HFFc6 (cell line): ENCODE measurements around the gene EFNB3. TPM values are rescaled to one million over a fixed set of nuclear protein-coding genes. Genes with fewer than 3 reads are reported as not detected.

ENCODE experiments used
- DNase-seq: peaks from one replicate; pipeline ENCODE4 v3.0.0-alpha.2; 2018
- H3K27ac Mint-ChIP-seq: 2 replicates; pipeline ENCODE4 v1.8.0; 2020; ENCODE audit warnings: mild to moderate bottlenecking, mixed read lengths
- H3K27me3 Mint-ChIP-seq: 2 replicates; pipeline ENCODE4 v1.8.0; 2021; ENCODE audit warnings: mild to moderate bottlenecking, moderate library complexity, mixed read lengths; ENCODE audit not compliant: insufficient read depth
- H3K36me3 Mint-ChIP-seq: 2 replicates; pipeline ENCODE4 v1.8.0; 2021; ENCODE audit warnings: low read depth, mixed read lengths
- H3K4me1 Mint-ChIP-seq: 2 replicates; pipeline ENCODE4 v1.8.0; 2020; ENCODE audit warnings: low read depth, mixed read lengths
- H3K4me3 Mint-ChIP-seq: 2 replicates; pipeline ENCODE4 v1.8.0; 2020; ENCODE audit warnings: mild to moderate bottlenecking, moderate library complexity, mixed read lengths
- H3K9me3 Mint-ChIP-seq: 2 replicates; pipeline ENCODE4 v1.8.0; 2020; ENCODE audit warnings: mild to moderate bottlenecking, mixed read lengths
- long read RNA-seq: library from polyadenylated mRNA; unstranded; transcript quantifications from one replicate; pipeline ENCODE4 v2.0.0, GENCODE V29; 2019
- total RNA-seq, 6 experiments: library from RNA; stranded (reverse); fragmentation: NEBNext Ultra II Directional; extraction: Animal tissue kit (Norgen Biotek cat#: 25700); gene quantifications; 2 replicates in 1 of 6; 3 replicates in 5 of 6; pipeline ENCODE4 v1.2.3, GENCODE V29; 2021
- TF ChIP-seq, protein P1 (sequence below): fragments of 200-600 bp; sonication (generic); IDR thresholded peaks from 2 replicates; pipeline ENCODE4 v1.5.0; 2021; ENCODE audit warnings: antibody characterized with exemption, mild to moderate bottlenecking

Gene EFNB3, protein sequence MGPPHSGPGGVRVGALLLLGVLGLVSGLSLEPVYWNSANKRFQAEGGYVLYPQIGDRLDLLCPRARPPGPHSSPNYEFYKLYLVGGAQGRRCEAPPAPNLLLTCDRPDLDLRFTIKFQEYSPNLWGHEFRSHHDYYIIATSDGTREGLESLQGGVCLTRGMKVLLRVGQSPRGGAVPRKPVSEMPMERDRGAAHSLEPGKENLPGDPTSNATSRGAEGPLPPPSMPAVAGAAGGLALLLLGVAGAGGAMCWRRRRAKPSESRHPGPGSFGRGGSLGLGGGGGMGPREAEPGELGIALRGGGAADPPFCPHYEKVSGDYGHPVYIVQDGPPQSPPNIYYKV
- total RNA-seq, result under 1 TPM; 0.12 to 0.34 (median 0.24) TPM
- long read RNA-seq, result 0 reads

DNA sequence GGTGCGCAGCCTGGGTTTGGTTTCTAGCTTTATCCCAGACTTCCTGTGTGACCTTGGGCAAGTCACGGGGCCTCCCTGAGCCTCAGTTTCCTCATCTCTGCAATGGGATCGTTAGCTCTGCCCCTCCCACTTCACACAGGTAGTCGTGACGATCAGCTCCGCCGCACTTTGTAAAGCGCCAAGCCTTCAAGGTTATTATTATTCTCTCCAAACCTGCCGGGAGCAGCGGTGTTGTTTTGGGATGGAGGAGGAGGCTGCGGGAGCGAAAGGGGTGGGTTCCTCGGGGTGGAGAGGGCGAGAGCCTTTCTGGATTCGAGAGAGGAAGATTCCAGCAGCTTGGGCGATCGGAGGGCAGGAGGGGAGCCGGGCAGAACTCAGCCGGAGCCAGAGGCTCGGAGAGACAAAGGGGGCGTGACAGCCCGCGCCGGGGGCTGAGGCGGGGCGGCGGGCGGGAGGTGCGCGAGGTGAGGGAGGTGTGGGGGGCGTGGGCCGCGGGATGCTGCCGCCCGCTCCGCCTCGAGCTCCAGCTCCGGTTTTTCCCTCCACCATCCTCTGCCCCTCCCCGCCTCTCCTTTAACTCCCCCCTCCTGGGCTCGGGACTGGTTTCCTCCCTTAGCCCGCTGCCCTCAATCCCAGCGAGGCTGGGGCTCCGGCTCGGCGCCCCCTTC lies at the start of gene EFNB3:
TSS of gene EFNB3 (plus strand) at position 602 of the 668 bp plus-strand sequence. CDS start 397 bp downstream, outside the sequence.
- TF ChIP-seq, protein P1, sequence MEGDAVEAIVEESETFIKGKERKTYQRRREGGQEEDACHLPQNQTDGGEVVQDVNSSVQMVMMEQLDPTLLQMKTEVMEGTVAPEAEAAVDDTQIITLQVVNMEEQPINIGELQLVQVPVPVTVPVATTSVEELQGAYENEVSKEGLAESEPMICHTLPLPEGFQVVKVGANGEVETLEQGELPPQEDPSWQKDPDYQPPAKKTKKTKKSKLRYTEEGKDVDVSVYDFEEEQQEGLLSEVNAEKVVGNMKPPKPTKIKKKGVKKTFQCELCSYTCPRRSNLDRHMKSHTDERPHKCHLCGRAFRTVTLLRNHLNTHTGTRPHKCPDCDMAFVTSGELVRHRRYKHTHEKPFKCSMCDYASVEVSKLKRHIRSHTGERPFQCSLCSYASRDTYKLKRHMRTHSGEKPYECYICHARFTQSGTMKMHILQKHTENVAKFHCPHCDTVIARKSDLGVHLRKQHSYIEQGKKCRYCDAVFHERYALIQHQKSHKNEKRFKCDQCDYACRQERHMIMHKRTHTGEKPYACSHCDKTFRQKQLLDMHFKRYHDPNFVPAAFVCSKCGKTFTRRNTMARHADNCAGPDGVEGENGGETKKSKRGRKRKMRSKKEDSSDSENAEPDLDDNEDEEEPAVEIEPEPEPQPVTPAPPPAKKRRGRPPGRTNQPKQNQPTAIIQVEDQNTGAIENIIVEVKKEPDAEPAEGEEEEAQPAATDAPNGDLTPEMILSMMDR, result no peak
- H3K36me3 Mint-ChIP-seq, result peaks cover 9% of the 10 kb centered on the region
- H3K27me3 Mint-ChIP-seq, result peaks cover 35% of the 10 kb centered on the region
- peaks cover 19% of the 10 kb centered on the region for H3K4me1 Mint-ChIP-seq
- no peaks in the 10 kb centered on the region for H3K9me3 Mint-ChIP-seq
- H3K4me3 Mint-ChIP-seq, result peak within 1 kb of the TSS; percentile 73
- peak within 1 kb of the TSS; percentile 79 for H3K27ac Mint-ChIP-seq
- DNase-seq, result no peak

DNA sequence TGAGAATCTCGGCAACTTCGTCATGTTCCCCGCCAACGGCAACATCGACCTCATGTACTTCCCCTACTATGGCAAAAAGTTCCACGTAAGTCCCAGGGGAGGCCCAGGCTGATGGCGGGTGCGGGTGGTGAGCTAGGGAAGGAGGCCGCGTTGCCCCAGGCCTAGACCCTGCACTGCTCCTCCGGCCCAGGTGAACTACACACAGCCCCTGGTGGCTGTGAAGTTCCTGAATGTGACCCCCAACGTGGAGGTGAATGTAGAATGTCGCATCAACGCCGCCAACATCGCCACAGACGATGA lies 49.5 kb upstream of the EFNB3 start:
- DNase-seq, result no peak
- Mint-ChIP-seq H3K27me3 (peaks cover 40% of the 10 kb centered on the region), H3K36me3 (0 out of 2 replicates have a peak, but pooled peaks cover 4% of the 10 kb centered on the region), H3K4me1 (peaks cover 3% of the 10 kb centered on the region), H3K27ac (no peak overlapping the region), H3K4me3 (no peak overlapping the region), H3K9me3 (no peaks in the 10 kb centered on the region)
- TF ChIP-seq, protein P1, result no peak

DNA sequence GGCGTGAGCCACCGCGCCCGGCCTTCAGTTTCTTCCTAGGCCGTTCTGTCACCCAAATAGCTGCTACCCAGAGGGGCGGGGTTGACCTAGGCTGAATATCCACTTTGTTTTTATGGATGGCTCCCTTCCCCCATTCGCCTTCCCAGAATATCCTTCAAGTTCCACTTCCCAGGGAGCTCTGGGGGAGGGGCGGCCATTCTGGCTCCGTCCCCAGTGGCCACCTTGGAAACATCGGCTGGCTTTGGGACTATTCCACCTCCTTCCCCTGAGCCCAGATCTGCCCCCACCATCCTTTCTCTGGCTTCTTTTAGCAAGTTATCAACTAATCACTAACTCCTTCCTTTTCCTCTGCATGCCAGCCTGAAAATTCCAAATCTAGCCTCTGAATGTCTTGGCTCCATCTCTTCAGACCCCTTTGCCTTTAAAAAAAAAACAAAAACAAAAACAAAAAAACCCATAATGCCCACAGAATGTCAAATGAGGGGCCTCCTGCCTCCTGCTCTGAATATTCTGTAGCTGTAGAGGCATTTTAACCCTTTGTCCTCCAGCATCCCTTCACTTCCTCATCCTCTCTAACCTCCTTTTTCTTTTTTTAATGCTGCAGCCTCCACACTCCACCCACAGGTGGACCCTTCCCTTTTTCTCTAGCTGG lies 47.9 kb upstream of the EFNB3 start:
- no peak for DNase-seq
- Mint-ChIP-seq H3K4me3 (no peak overlapping the region), H3K27ac (no peak overlapping the region), H3K9me3 (no peaks in the 10 kb centered on the region), H3K27me3 (peaks cover 33% of the 10 kb centered on the region), H3K36me3 (0 out of 2 replicates have a peak, but pooled peaks cover 4% of the 10 kb centered on the region), H3K4me1 (no peaks in the 10 kb centered on the region)
- TF ChIP-seq, protein P1, result no peak

DNA sequence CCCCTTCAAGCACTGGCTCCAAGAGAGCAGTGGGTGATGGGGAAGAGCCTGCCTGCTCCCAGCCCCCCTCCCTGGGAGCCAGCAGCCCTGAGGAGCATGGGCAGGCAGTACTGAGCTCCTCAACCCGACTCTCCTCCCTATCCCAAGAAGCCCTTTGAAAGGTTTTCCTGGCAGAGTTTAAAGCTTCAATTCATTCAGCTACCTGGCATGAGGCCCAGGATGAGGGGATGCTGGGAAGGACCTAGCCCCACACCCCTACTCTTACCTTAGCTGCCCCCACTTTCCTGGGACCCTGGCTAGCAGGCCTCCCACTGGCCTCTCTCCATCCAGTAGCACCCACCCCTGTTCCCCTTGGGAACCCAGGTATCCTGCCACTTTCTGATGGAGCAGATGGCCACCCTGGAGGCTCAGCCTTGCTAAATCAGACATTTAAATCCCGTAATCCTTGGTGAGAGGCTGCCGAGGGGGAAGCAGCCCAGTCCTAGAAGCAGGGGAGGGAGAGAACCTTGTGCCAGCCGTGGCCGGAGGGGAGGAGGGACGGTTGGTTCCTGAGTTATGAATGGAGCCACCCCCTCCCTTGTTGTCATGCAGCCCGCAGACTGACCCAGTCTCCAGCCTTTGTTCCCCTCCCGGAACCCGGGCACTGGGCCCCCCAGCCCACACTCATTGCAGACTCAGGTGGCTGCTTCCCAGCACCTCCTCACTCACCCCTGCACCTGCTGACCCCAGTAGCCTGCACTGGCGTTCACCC lies 37.2 kb upstream of the EFNB3 start:
- no peaks in the 10 kb centered on the region for H3K4me1 Mint-ChIP-seq
- H3K9me3 Mint-ChIP-seq, result no peaks in the 10 kb centered on the region
- DNase-seq, result no peak
- no peaks in the 10 kb centered on the region for H3K27me3 Mint-ChIP-seq
- H3K27ac Mint-ChIP-seq, result no peak overlapping the region
- H3K36me3 Mint-ChIP-seq, result peaks cover 17% of the 10 kb centered on the region
- H3K4me3 Mint-ChIP-seq, result no peak overlapping the region
- TF ChIP-seq, protein P1, result no peak

DNA sequence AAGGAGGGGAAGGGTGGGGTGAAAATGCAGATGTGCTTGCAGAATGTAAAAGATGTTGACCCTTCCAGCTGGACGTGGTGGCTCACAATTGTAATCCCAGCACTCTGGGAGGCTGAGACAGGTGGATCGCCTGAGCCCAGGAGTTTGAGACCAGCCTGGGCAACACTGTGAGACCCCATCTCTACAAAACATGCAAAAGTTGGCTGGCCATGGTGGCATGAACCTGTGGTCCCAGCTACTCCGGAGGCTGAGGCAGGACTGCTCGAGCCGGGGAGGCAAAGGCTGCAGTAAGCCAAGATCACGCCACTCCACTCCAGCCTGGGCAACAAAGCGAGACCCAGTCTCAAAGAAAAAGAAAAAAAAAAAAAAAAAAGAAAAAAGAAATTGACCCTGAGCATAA lies 36.5 kb upstream of the EFNB3 start:
- TF ChIP-seq, protein P1, result no peak
- H3K27ac Mint-ChIP-seq, result no peak overlapping the region
- no peak for DNase-seq
- H3K4me1 Mint-ChIP-seq, result no peaks in the 10 kb centered on the region
- no peaks in the 10 kb centered on the region for H3K27me3 Mint-ChIP-seq
- H3K9me3 Mint-ChIP-seq, result peaks cover 4% of the 10 kb centered on the region; the same call in 1 of the 2 replicates
- H3K36me3 Mint-ChIP-seq, result peaks cover 22% of the 10 kb centered on the region
- no peak overlapping the region for H3K4me3 Mint-ChIP-seq
